Psoas muscle (tissue), 8 donors: ENCODE measurements around the gene NCS1. TPM values are rescaled to one million over a fixed set of nuclear protein-coding genes. Genes with fewer than 3 reads are reported as not detected.

ENCODE experiments used
- ATAC-seq, 4 donors: fragments of 200-7000 bp; cut with Tn5 transposase; one replicate each; pipeline ENCODE4 v1.9.1; 2020; ENCODE audit warnings: moderate library complexity in 3 of 4, mild to moderate bottlenecking in 2 of 4
- DNase-seq, 2 donors: peaks; one replicate each; pipeline ENCODE4 v3.0.0-alpha.2; 2020
- H3K27ac ChIP-seq: fragments of 200-600 bp; one replicate; pipeline ENCODE4 v1.8.0; 2022
- H3K27me3 ChIP-seq, 3 donors: fragments of 200-600 bp in 1 of 3; one replicate each; pipeline versions ENCODE4 v1.6.1 to v1.8.0; 2013 to 2022; ENCODE audit warnings: low read length in 2 of 3, mild to moderate bottlenecking in 2 of 3, moderate library complexity in 1 of 3; ENCODE audit not compliant: insufficient read depth in 3 of 3
- H3K36me3 ChIP-seq, 2 donors: fragments of 200-600 bp in 1 of 2; one replicate each; pipeline versions ENCODE4 v1.6.1 to v1.8.0; 2013 to 2022; ENCODE audit warnings: low read depth in 1 of 2, mild to moderate bottlenecking in 1 of 2, moderate library complexity in 1 of 2; ENCODE audit not compliant: insufficient read depth in 1 of 2
- H3K4me1 ChIP-seq: fragments of 200-600 bp; one replicate; pipeline ENCODE4 v1.8.0; 2022
- H3K4me3 ChIP-seq: fragments of 200-600 bp; one replicate; pipeline ENCODE4 v1.8.0; 2022; ENCODE audit warnings: mild to moderate bottlenecking
- H3K9me3 ChIP-seq: fragments of 200-600 bp; one replicate; pipeline ENCODE4 v1.8.0; 2022
- CTCF ChIP-seq: fragments of 200-600 bp; IDR thresholded peaks from one replicate; pipeline ENCODE4 v1.8.0; 2022; ENCODE audit warnings: antibody characterized with exemption
- WGBS, 3 donors: extraction: QIAGEN DNeasy Blood & Tissue Kit; methylation state at CpG; one replicate each; pipeline versions ENCODE4 v1.1.6 to v1.1.7; 2013; 5-methylcytosine and 5-hydroxymethylcytosine counted together
- intact Hi-C, 2 donors: fragments of 100-400 bp; cut with DNase I; formaldehyde crosslinking; loops; one replicate each; pipeline versions ENCODE4 v1.11.0 to v1.14.2; 2022
- polyA plus RNA-seq, 3 donors: library from polyadenylated mRNA; stranded (reverse); fragments of 200-250 nt; gene quantifications; one replicate each; pipeline ENCODE4 v1.2.3, GENCODE V29; 2013
- total RNA-seq, 4 donors: library from RNA; stranded (reverse); fragmentation: NEBNext Ultra II Directional in 2 of 4; extraction: Animal tissue kit (Norgen Biotek cat#: 25700) in 2 of 4; gene quantifications; one replicate each; pipeline versions ENCODE4 v1.2.1 to v1.2.4, GENCODE V29; 2021 to 2023
- donor health status: healthy with polysubstance abuse.
- donor health status: DM: no; HTN: no; CAD: no; lungs with moderate emphysema.
- donor health status: Bipolar disorder and iron deficiency.
- donor health status: healthy.
- donor health status: DM: yes; HTN: yes; CAD: no.
- donor health status: DM: no; HTN: no; CAD: no.
- donor health status: DM: no; HTN: no; CAD: no.
- donor health status: DM: yes; HTN: yes; CAD: no.

NCS1 gene
- total and polyA plus RNA-seq, 7 donors = 2.9 to 7.5 (median 3.8) TPM

- no peaks in the 10 kb centered on the region for H3K36me3 ChIP-seq
- no peaks in the 10 kb centered on the region for H3K9me3 ChIP-seq
- H3K4me1 ChIP-seq = peaks cover 5% of the 10 kb centered on the region
- intact Hi-C loops = no loop called here
- ATAC-seq (no peak), DNase-seq (no peak)
- no peak overlapping the region for H3K27ac ChIP-seq
- 85 to 91% (median 86%) methylated on average over 9 of the region's 9 CpGs for WGBS, 3 donors
- H3K4me3 ChIP-seq = no peak overlapping the region
- TF ChIP-seq CTCF = no peak
- H3K27me3 ChIP-seq = peaks cover 0 to 14% (median 12%) of the 10 kb centered on the region in 3 donors
Observed at GRCh38 chr9:130174025-130174424, 1.8 kb downstream of the NCS1 start.

DNA sequence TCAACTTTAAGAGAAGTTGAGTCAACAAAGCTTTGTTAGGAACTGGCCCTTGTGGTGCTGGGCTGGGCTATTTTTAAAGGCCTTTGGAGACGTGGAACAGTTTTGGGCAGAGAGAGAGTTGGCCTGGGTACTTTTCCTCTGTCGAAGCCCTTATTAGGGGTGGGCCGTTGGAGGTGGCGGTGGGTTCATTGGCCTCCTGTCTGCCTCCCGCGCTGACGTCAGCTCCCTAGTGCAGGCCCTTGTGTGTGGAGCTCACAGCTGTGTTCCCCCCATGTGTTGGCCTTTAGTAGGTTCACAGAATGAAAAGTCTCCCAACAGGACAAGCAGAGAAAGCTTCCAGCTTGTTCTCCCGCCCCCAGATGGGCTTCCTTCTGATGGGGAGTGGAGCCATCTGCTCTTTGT, 2.7 kb downstream of the NCS1 start:
- no peak overlapping the region for H3K27ac ChIP-seq
- H3K4me1 ChIP-seq = peaks cover 5% of the 10 kb centered on the region
- intact Hi-C loops = no loop called here
- no peaks in the 10 kb centered on the region for H3K36me3 ChIP-seq
- no peaks in the 10 kb centered on the region for H3K9me3 ChIP-seq
- ATAC-seq = no peak
- H3K27me3 ChIP-seq = peaks cover 0 to 14% (median 12%) of the 10 kb centered on the region in 3 donors
- no peak overlapping the region for H3K4me3 ChIP-seq
- DNase-seq = no peak
- TF ChIP-seq CTCF = no peak
- 67 to 73% (median 72%) methylated on average over 8 of the region's 8 CpGs for WGBS, 3 donors

DNA sequence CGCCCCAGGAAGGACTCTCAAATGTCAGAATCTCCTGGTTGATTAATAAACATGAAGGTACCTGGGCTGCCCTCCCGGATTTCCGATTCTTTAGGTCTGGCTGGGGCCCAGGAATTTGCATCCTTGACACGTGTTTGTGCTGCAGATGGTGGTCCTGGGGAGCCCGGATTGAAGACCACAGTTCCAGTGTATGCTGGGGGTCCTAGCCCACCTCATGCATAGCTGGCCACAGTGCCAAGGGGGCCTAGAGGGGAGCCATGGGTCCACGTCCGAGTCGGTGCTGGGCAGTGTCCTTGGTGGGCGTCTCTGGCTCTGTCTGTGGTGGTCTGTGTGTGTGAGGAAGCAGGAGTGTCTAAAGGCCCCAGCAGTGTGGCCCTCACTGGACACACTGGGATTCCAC, 3.2 kb downstream of the NCS1 start:
- Histone ChIP-seq H3K27me3 (peaks cover 0 to 14% (median 12%) of the 10 kb centered on the region in 3 donors), H3K4me1 (peaks cover 5% of the 10 kb centered on the region), H3K4me3 (no peak overlapping the region), H3K36me3 (no peaks in the 10 kb centered on the region), H3K27ac (no peak overlapping the region), H3K9me3 (no peaks in the 10 kb centered on the region)
- TF ChIP-seq CTCF = no peak
- ATAC-seq (no peak), DNase-seq (no peak)
- intact Hi-C loops = no loop called here
- whole genome bisulfite sequencing, 3 donors = 85 to 91% (median 88%) methylated on average over 9 of the region's 9 CpGs

GRCh38 chr9:130176760-130177159, 4.6 kb downstream of the NCS1 start:
- Histone ChIP-seq H3K9me3 (no peaks in the 10 kb centered on the region), H3K27me3 (peaks cover 0 to 14% (median 12%) of the 10 kb centered on the region in 3 donors), H3K4me3 (no peak overlapping the region), H3K27ac (no peak overlapping the region), H3K4me1 (peaks cover 5% of the 10 kb centered on the region), H3K36me3 (no peaks in the 10 kb centered on the region)
- no peak for TF ChIP-seq CTCF
- intact Hi-C loops = no loop called here
- ATAC-seq = no peak
- DNase-seq = no peak
- 92 to 94% (median 94%) methylated on average over 6 of the region's 6 CpGs for WGBS, 3 donors
